ENCODE data around the gene TUBGCP4. TPM values are rescaled to one million over a fixed set of nuclear protein-coding genes. Genes with fewer than 3 reads are reported as not detected.
"Not testable (repeated sequence)": the region's sequence is repeated elsewhere in the genome, so short reads cannot be mapped to it uniquely, and the experiment has no call there.

Gene TUBGCP4
- total RNA-seq, 6 donors from 2014 or later, result 5.2 to 20.2 (median 17.0) TPM

DNA sequence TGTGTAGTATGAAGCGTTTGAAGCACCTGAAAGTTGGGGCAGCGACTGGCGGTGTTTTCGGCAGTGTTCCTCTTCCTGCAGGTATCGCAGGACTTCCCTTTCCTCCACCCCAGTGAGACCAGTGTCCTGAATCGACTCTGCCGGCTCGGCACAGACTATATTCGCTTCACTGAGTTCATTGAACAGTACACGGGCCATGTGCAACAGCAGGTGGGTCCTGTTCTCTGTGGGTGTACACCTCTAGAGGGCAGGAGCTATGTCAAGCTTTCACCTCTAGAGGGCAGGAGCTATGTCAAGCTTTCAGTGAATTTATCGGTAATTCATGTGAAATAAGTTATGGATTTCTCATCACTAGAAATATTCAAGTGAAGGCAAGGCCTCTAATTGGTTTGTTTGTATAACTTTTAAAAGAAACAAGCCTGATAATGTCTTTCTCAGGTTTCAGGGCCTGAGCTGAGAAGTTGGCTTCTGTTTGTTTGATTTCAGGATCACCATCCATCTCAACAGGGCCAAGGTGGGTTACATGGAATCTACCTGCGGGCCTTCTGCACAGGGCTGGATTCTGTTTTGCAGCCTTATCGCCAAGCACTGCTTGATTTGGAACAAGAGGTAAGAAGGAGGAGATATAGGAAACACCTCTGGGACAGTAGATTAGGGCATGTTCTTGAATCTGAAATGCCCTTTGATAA is 5.3 kb downstream of the TUBGCP4 start:
- no peak overlapping the region for H3K4me3 ChIP-seq
- 83 to 90% methylated on average over 13 of the region's 13 CpGs for WGBS, 2 donors
- H3K36me3 ChIP-seq, result peaks cover 3 to 40% (median 7%) of the 10 kb centered on the region in 4 donors
- no peak overlapping the region for H3K27ac ChIP-seq
- DNase-seq, result no peak
- ATAC-seq (ENCODE audit: low FRiP score in 2 of 2), result peak in 1 of 2 donors; percentile 57
- H3K9me3 ChIP-seq, result no peaks in the 10 kb centered on the region
- TF ChIP-seq, protein P1, sequence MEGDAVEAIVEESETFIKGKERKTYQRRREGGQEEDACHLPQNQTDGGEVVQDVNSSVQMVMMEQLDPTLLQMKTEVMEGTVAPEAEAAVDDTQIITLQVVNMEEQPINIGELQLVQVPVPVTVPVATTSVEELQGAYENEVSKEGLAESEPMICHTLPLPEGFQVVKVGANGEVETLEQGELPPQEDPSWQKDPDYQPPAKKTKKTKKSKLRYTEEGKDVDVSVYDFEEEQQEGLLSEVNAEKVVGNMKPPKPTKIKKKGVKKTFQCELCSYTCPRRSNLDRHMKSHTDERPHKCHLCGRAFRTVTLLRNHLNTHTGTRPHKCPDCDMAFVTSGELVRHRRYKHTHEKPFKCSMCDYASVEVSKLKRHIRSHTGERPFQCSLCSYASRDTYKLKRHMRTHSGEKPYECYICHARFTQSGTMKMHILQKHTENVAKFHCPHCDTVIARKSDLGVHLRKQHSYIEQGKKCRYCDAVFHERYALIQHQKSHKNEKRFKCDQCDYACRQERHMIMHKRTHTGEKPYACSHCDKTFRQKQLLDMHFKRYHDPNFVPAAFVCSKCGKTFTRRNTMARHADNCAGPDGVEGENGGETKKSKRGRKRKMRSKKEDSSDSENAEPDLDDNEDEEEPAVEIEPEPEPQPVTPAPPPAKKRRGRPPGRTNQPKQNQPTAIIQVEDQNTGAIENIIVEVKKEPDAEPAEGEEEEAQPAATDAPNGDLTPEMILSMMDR (IDR thresholded peaks at IDR 0.05), result peak; percentile 30 to 59 (median 44)
- no peak for TF ChIP-seq POLR2A (IDR thresholded peaks at IDR 0.05)
- peaks cover 11 to 14% (median 14%) of the 10 kb centered on the region in 4 donors for H3K4me1 ChIP-seq
- no peaks in the 10 kb centered on the region for H3K27me3 ChIP-seq

DNA sequence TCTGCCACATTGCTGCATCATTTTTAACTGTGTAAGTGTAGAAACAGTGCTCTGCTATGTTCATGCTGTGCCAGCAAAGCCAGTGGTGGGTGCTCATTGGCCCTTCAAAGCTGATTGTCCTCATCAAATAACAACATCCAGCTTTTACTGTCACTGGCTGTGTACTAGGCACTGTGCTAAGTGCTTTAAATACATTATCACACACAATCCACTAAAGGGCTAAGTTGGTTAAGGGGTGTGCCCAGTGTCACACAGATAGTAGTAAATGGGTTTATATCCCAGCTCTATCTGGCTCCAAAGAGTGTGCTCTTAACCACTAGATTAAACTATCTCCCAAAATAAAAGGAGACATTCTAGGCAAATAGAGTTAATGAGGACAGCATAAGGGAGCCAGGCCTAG is 7.7 kb downstream of the TUBGCP4 start:
- DNase-seq (no peak), ATAC-seq (ENCODE audit: low FRiP score in 2 of 2) (no peak)
- no peak for TF ChIP-seq POLR2AphosphoS5 (IDR thresholded peaks at IDR 0.05)
- TF ChIP-seq POLR2A (IDR thresholded peaks at IDR 0.05), result no peak
- TF ChIP-seq, protein P1 (IDR thresholded peaks at IDR 0.05), result no peak
- no peak for TF ChIP-seq EP300 (IDR thresholded peaks at IDR 0.05)
- H3K36me3 ChIP-seq, result peaks cover 11 to 62% (median 17%) of the 10 kb centered on the region in 4 donors
- H3K4me1 ChIP-seq, result no peaks in the 10 kb centered on the region
- H3K9me3 ChIP-seq, result no peaks in the 10 kb centered on the region
- no peak overlapping the region for H3K4me3 ChIP-seq
- H3K27ac ChIP-seq, result no peak overlapping the region
- H3K27me3 ChIP-seq, result no peaks in the 10 kb centered on the region

DNA sequence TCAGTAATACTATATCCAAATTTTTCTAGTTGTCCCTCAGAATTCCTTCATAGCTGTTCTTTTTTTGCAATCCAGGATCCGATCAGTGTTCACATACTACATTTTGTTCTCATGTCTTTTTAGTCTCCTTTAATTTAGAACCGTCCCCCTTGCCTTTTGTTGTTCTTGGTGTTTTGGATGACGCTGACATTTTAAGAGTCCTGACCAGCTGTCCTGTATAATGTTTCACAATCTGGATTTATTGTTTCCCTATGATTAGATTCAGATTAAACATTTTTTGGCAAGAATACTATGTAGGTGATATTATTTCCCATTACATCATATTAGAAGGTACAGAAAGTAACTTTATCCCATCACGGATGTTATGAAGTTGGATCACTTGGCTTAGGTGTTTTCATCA is 11.4 kb downstream of the TUBGCP4 start:
- no peaks in the 10 kb centered on the region for H3K27me3 ChIP-seq
- no peak overlapping the region for H3K27ac ChIP-seq
- no peak for DNase-seq
- H3K9me3 ChIP-seq, result no peaks in the 10 kb centered on the region
- 96% methylated on average over 4 of the region's 4 CpGs for WGBS, 2 donors
- no peak for TF ChIP-seq POLR2AphosphoS5 (IDR thresholded peaks at IDR 0.05)
- TF ChIP-seq, protein P1 (IDR thresholded peaks at IDR 0.05), result no peak
- ATAC-seq (ENCODE audit: low FRiP score in 2 of 2), result no peak
- peaks cover 11 to 89% (median 38%) of the 10 kb centered on the region in 4 donors for H3K36me3 ChIP-seq
- H3K4me3 ChIP-seq, result no peak overlapping the region
- no peaks in the 10 kb centered on the region for H3K4me1 ChIP-seq

DNA sequence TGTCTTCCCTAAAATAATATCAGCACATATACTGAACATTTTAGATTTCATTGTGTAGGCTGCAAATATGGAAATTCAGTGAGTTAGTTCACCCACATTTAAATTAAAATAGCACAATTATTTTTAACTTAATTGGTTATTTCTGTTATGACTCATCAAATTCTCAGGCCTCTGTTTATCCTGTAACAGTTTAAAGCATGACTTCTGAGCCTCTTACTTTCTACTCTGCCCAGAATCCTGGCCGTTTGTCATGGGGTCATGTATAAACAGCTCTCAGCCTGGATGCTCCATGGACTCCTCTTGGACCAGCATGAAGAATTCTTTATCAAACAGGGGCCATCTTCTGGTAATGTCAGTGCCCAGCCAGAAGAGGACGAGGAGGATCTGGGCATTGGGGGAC is 12.2 kb downstream of the TUBGCP4 start:
- H3K9me3 ChIP-seq, result no peaks in the 10 kb centered on the region
- 78 to 82% methylated on average over 2 of the region's 2 CpGs for WGBS, 2 donors
- peaks cover 11 to 92% (median 42%) of the 10 kb centered on the region in 4 donors for H3K36me3 ChIP-seq
- DNase-seq, result no peak
- no peaks in the 10 kb centered on the region for H3K4me1 ChIP-seq
- ATAC-seq (ENCODE audit: low FRiP score in 2 of 2), result no peak
- no peak overlapping the region for H3K27ac ChIP-seq
- TF ChIP-seq, protein P1 (IDR thresholded peaks at IDR 0.05), result no peak
- no peak for TF ChIP-seq EP300 (IDR thresholded peaks at IDR 0.05)
- TF ChIP-seq POLR2AphosphoS5 (IDR thresholded peaks at IDR 0.05), result no peak
- TF ChIP-seq POLR2A (IDR thresholded peaks at IDR 0.05), result no peak
- H3K27me3 ChIP-seq, result no peaks in the 10 kb centered on the region
- H3K4me3 ChIP-seq, result no peak overlapping the region

DNA sequence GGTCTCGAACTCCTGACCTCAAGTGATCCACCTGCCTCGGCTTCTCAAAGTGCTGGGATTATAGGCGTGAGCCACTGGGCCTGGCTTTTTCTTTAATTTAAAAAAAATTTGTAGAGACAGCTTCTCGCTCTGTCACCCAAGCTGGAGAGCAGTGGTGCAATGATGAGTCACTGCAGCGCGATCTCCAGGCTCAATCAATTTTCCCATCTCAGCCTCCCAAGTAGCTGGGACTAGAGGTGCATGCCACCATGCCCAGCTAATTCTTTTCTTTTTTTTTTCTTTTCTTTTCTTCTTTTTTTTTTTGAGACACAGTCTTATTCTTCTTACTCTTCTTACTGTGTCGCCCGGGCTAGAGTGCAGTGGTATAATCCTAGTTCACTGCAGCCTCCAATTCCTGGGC is 19.8 kb downstream of the TUBGCP4 start:
- no peak for DNase-seq
- Histone ChIP-seq H3K4me3 (no peak overlapping the region), H3K4me1 (no peaks in the 10 kb centered on the region), H3K27me3 (no peaks in the 10 kb centered on the region), H3K27ac (no peak overlapping the region), H3K9me3 (no peaks in the 10 kb centered on the region), H3K36me3 (peaks cover 3 to 54% (median 27%) of the 10 kb centered on the region in 4 donors)
- no peak for TF ChIP-seq POLR2AphosphoS5 (IDR thresholded peaks at IDR 0.05)
- no peak for TF ChIP-seq EP300 (IDR thresholded peaks at IDR 0.05)
- no peak for ATAC-seq (ENCODE audit: low FRiP score in 2 of 2)
- WGBS, 2 donors, result 96 to 98% methylated on average over 8 of the region's 8 CpGs

DNA sequence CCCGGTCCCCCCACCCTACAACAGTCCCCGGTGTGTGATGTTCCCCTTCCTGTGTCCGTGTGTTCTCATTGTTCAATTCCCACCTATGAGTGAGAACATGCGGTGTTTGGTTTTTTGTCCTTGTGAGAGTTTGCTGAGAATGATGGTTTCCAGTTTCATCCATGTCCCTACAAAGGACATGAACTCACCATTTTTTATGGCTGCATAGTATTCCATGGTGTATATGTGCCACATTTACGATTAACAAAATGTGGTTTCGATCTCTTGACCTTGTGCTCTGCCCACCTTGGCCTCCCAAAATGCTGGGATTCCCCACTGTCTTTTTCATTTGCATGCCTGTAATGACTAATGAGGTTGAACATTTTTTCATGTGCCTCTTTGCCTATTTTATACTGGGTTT is 22.7 kb downstream of the TUBGCP4 start:
- 98 to 99% methylated on average over 6 of the region's 6 CpGs for WGBS, 2 donors
- not testable (repeated sequence) for ATAC-seq (ENCODE audit: low FRiP score in 2 of 2)

More for the DNA sequence above, 22.7 kb downstream of the TUBGCP4 start:
- H3K27ac ChIP-seq, H3K27me3 ChIP-seq, H3K9me3 ChIP-seq, DNase-seq, H3K4me1 ChIP-seq, H3K4me3 ChIP-seq: not testable (repeated sequence)
- H3K36me3 ChIP-seq, result peaks cover 4 to 57% (median 39%) of the 10 kb centered on the region in 4 donors
